NCI-H146 (cell line): Measurements from ENCODE around the gene CD34.
"Not testable (repeated sequence)": the region's sequence is repeated elsewhere in the genome, so short reads cannot be mapped to it uniquely, and the experiment has no call there.

Experiments used
- DNase-seq: peaks from one replicate; lab custom pipeline; 2025; lab: John Stamatoyannopoulos, UW

CD34 gene

GRCh38 chr1:207898836-207899235 is 12.1 kb downstream of the CD34 start:
- no peak for DNase-seq

- DNase-seq: no peak
Observed at GRCh38 chr1:207898260-207898659, 12.7 kb downstream of the CD34 start.

GRCh38 chr1:207897188-207897587 is 13.7 kb downstream of the CD34 start:
- DNase-seq: peak; percentile 5

- DNase-seq: no peak
Observed at GRCh38 chr1:207896547-207896946, 14.4 kb downstream of the CD34 start.

- DNase-seq: no peak
Observed at GRCh38 chr1:207894704-207895103, 16.2 kb downstream of the CD34 start.

GRCh38 chr1:207893737-207894582 is 17.0 kb downstream of the CD34 start:
- DNase-seq: no peak

- DNase-seq: no peak
Observed at GRCh38 chr1:207892764-207893163, 18.2 kb downstream of the CD34 start.

- no peak for DNase-seq
Observed at GRCh38 chr1:207891148-207891547, 19.8 kb downstream of the CD34 start.

GRCh38 chr1:207890136-207890738 is 20.7 kb downstream of the CD34 start:
- no peak for DNase-seq

- no peak for DNase-seq
Observed at GRCh38 chr1:207888652-207889051, 22.3 kb downstream of the CD34 start.

- no peak for DNase-seq
Observed at GRCh38 chr1:207887542-207888201, 23.3 kb downstream of the CD34 start.

GRCh38 chr1:207886227-207886626 is 24.7 kb downstream of the CD34 start:
- DNase-seq: no peak

GRCh38 chr1:207885129-207886032 is 25.5 kb downstream of the CD34 start:
- peak; percentile 75 for DNase-seq

GRCh38 chr1:207884266-207885029 is 26.5 kb downstream of the CD34 start:
- DNase-seq: no peak

- DNase-seq: no peak
Observed at GRCh38 chr1:207883660-207884250, 27.2 kb downstream of the CD34 start.

GRCh38 chr1:207883104-207883651 is 27.7 kb downstream of the CD34 start:
- no peak for DNase-seq

- DNase-seq: no peak
Observed at GRCh38 chr1:207882692-207883091, 28.2 kb downstream of the CD34 start.

- no peak for DNase-seq
Observed at GRCh38 chr1:207878939-207879338, 32.0 kb downstream of the CD34 start.

- not testable (repeated sequence) for DNase-seq
Observed at GRCh38 chr1:207877914-207878313, 33.0 kb downstream of the CD34 start.

GRCh38 chr1:207876131-207876530 is 34.8 kb downstream of the CD34 start:
- DNase-seq: no peak
